ENCODE results near the gene FAM174C.

Gene FAM174C

GRCh38 chr19:1261798-1262622 lies 13.3 kb upstream of the FAM174C start:
- no peak for DNase-seq (ENCODE audit: low read depth)

- no peak for DNase-seq (ENCODE audit: low read depth)
These were observed 12.7 kb upstream of the FAM174C start for GRCh38 chr19:1262623-1263123.

GRCh38 chr19:1263188-1263587 lies 12.1 kb upstream of the FAM174C start:
- no peak for DNase-seq (ENCODE audit: low read depth)

- no peak for DNase-seq (ENCODE audit: low read depth)
These were observed 10.3 kb upstream of the FAM174C start for GRCh38 chr19:1264801-1265614.

DNA sequence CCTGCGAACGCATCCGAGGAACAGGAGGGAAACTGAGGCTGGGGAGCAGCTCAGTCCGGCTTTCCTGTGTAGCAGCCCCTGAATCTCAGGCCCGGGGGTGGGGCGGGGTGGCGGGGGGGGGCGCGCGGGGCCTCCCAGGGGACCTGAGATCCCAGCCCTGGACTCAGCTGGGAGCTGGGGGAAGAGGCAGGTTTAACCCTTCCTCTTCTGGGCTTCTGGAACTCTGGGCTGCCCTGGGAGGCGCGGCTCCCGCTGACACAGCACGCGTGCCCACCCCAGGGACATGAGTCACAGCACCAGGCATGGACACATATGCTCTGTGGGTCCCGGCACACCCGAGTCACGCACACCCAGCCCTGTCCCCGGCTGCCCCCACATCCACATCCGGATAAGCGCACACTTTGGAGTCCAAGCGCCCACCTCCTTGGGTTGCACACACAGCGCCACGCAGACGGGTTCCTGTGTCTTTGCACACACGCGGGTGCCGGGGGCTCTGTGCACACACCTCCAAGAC lies 9.7 kb upstream of the FAM174C start:
- no peak for DNase-seq (ENCODE audit: low read depth)

DNA sequence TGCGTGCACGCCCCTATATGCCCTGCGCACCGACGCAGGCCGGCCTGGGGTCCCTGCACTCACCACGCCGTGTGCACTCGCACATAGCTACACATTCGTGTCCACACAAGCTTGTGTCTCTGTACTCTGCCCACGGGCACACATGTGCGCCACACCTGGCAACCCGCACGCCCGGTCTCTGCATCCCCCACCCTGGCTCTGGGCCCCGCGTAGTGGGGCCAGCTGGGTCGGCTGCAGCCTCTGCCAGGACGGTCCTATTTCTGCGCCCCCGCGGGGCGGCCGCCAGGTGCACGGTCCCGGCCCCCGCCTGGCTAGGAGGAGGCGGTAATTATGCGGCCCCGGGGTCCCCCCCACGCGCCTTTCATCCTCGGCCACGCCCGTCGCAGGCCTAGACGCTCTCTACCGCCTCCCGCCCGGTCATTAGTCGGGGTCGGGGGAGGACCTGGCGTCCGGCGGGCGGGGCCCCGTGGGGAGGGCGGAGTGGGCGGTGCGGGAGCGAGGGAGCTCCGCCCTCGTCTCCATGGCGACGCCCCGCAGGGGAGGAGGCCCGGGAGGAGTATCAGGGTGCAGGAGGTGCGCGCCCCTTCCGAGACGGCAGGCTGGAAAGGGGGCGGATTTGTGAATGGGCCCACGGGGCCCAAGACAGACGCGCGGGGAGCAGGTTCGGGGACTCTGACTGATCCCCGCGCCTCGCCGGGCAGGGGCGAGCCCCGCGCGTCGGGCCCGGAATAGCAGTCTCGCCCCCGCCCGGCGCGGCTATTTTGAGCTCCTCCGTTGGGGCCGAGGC lies 9.0 kb upstream of the FAM174C start:
- DNase-seq (ENCODE audit: low read depth), result no peak

DNA sequence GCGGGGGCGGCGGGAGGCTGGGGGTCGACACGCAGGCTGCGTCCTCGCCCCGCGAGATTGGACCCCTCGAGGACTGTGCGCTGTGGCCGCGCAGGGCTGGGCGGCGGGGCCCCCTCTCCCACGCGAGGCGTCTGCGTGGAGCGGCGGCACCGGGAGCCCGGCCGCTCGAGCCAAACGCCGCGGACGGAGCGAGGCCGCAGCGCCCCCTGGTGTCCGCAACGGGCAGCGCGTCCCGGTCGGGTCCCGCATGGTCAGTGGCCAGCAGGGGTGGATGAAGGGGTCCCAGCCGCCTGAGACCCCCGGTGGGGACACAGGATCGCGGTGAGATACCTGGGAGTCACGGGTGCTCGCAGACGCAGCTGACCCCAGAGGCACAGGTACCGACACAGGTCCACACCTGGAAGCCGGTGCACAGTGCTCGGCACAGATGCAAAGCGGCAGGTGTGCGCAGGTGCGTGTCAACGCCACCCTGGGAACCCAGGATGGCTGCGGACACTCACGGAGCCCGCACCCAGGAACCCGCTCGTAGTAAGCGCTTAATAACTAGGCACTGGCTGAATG lies 8.3 kb upstream of the FAM174C start:
- no peak for DNase-seq (ENCODE audit: low read depth)

DNA sequence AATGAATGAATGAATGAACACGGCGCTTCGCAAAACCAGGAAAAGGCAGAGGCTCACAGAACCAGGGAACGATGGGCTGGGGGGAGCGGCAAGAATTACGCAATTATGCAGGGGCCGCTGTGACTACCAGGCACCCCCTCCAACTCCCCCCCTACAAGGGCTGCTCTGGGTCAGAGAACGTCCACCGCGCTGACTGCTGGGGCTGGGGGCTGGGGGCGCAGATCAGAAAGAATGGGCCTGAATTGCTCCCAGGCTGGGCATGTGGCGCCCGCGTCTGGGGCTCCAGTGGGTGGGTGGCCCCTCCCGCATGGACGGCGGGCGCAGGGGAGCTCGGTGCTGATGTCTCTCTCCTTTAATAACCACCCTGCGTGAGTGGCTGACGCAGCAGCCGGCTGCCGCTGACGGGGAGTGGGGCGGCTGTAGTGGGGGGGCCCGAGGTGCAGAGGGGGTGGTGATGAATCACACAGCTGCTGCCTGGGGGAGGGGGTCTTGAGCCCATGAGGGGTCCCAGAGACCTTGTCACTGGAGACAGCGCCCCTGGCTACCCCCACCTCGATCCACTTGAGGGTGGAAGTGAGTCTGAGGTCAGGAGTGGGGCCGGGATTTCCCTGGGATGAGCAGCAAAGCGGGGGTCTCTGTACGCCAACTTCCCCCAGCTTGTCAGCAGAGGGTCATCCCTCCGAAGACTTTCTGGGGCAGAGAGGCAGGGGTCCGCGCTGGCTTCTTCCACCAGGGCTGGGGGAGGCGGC lies 7.7 kb upstream of the FAM174C start:
- DNase-seq (ENCODE audit: low read depth), result no peak

DNA sequence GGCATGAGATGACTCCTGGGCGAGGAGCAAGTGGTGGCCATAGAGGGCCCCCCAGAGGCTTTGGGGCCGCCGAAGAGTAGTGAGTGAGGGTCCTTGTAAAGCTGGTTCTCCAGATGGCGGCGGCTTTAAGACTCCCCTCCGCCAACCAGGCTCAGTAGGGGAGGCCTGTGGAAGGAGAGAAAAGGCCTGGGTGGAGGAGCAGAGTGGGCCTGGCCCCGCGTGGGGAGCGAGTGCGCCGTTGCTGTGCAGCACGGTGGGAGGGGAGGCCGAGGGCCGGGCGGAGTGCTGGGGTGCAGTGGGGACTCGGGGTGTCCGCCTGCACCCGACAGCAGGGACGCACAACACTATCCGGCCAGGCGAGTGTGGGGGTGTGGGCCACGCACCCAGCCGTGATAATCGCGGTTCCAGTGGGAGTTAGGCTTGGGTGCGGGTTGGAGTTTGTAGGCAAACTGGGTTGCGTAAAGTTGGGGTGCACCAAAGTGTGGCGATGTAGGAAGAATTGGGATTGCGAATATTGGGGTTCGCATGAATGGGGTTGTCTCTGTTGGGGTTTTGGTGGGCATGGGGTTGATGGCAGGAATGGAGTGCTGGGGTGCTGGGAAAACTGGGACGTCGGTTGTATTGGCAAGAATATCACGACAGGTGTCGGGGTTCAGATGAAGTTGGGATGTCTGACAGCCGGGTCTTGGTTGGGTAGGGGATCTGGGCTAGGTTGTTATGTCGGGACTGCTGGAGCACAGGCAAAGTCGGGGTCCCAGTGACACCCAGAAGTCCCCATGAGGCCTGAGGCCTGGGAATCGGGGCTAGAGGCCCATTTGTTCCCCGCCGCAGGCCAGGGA lies 6.9 kb upstream of the FAM174C start:
- DNase-seq (ENCODE audit: low read depth), result no peak

DNA sequence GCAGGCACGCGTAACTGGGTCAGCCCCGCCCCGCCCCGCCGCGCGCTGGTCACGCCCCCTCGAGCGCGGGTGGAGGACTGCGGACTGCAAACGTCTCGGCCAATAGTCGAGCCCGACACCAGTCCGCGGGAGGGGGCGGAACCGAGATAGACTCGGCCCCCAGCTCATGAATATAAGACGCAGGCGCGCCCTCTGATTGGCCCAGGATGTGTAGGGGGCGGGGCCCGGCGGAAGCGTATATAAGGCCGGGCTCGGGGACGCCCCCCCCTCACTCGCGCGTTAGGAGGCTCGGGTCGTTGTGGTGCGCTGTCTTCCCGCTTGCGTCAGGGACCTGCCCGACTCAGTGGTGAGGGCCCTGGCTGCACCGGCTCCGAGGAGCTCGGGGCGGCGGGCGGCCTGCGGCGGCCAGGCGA lies 6.3 kb upstream of the FAM174C start, which contains the start of gene CIRBP:
TSS of gene CIRBP (plus strand) at position 268 of the 413 bp plus-strand sequence. CDS start 1,602 bp downstream, outside the sequence.
- DNase-seq (ENCODE audit: low read depth), result peak; percentile 98

- DNase-seq (ENCODE audit: low read depth), result no peak
These were observed 5.7 kb upstream of the FAM174C start for GRCh38 chr19:1269478-1270212.

DNA sequence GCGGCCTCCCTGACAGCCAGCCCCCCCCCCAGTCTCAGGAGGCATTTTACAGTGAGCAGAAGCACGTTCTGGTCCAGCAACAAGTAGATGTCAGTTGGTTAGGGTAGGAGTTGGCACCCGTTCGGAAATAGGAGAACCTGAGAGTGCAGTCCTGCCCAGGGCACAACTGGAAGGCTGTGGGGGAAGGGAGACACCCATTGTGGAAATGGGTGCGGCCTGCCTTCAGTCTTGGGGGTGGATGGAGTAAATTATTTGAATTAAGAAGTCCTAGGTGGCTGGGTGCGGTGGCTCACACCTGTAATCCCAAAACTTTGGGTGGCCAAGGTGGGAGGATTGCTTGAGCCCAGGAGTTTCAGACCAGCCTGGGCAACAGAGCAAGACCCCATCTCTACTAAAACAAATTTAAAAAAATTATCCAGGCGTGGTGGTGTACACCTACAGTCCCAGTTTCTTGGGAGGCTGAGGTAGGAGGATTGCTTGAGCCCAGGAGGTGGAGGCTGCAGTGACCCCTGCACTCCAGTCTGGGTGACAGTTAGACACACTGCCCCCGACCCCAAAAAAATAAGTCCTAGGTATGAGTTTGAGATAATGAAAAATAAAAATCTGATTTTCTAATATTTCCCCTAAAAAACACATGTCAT lies 5.0 kb upstream of the FAM174C start:
- DNase-seq (ENCODE audit: low read depth), result no peak

DNA sequence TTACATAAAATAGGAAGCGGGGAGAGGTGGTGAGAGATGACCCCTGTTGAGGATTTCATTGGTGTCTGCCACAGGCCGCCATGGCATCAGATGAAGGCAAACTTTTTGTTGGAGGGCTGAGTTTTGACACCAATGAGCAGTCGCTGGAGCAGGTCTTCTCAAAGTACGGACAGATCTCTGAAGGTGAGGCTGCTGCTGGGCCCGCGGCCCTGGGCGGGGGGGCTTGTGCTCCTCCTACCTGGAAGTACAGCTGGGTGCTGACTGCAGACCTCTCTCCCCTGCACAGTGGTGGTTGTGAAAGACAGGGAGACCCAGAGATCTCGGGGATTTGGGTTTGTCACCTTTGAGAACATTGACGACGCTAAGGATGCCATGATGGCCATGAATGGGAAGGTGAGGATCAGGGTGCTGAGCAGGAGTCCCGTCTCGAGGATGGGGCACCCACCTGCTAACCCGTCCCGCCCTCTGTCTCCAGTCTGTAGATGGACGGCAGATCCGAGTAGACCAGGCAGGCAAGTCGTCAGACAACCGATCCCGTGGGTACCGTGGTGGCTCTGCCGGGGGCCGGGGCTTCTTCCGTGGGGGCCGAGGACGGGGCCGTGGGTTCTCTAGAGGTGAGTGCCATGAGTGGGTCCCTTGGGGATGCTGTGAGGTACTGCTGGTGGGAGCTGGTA lies 4.3 kb upstream of the FAM174C start:
- DNase-seq (ENCODE audit: low read depth), result no peak

GRCh38 chr19:1271528-1272422 lies 3.6 kb upstream of the FAM174C start:
- no peak for DNase-seq (ENCODE audit: low read depth)

- DNase-seq (ENCODE audit: low read depth), result no peak
These were observed 2.7 kb upstream of the FAM174C start for GRCh38 chr19:1272423-1273262.
